GM23338 (cell line): ENCODE measurements around the gene ZNF837. TPM values are rescaled to one million over a fixed set of nuclear protein-coding genes. Genes with fewer than 3 reads are reported as not detected.

Experiments used
- ATAC-seq: fragments of 200-7000 bp; cut with Tn5 transposase; 3 replicates; pipeline ENCODE4 v1.9.1; 2020
- DNase-seq: peaks from one replicate; pipeline ENCODE4 v3.0.0-alpha.2; 2015; ENCODE audit warnings: low spot score
- H2AFZ ChIP-seq: fragments of 200-600 bp; sonication (generic); 2 replicates; pipeline ENCODE4 v1.8.0; 2016; ENCODE audit warnings: antibody characterized with exemption, mild to moderate bottlenecking, moderate library complexity
- H3F3A ChIP-seq: fragments of 200-600 bp; sonication (generic); replicated peaks from 2 replicates; pipeline ENCODE4 v1.8.0; 2017; ENCODE audit warnings: antibody characterized with exemption, mixed run types, low read depth
- H3K27ac ChIP-seq: fragments of 200-600 bp; sonication (generic); 2 replicates; pipeline ENCODE4 v1.6.1; 2016; ENCODE audit warnings: low read depth
- H3K27me3 ChIP-seq: fragments of 200-600 bp; sonication (generic); 2 replicates; pipeline ENCODE4 v1.8.0; 2016; ENCODE audit warnings: mild to moderate bottlenecking, mixed run types, moderate library complexity; ENCODE audit not compliant: insufficient read depth
- H3K36me3 ChIP-seq: fragments of 200-600 bp; sonication (generic); 2 replicates; pipeline ENCODE4 v1.8.0; 2016; ENCODE audit warnings: mild to moderate bottlenecking; ENCODE audit not compliant: insufficient read depth
- H3K4me1 ChIP-seq: fragments of 200-600 bp; sonication (generic); 2 replicates; pipeline ENCODE4 v1.8.0; 2016; ENCODE audit warnings: mild to moderate bottlenecking, moderate library complexity; ENCODE audit not compliant: insufficient read depth
- H3K4me2 ChIP-seq: fragments of 200-600 bp; sonication (generic); 2 replicates; pipeline ENCODE4 v1.7.1; 2017; ENCODE audit warnings: mixed run types
- H3K4me3 ChIP-seq: fragments of 200-600 bp; sonication (generic); 2 replicates; pipeline ENCODE4 v1.6.1; 2016; ENCODE audit warnings: mixed run types
- H3K79me2 ChIP-seq: fragments of 200-600 bp; sonication (generic); replicated peaks from 2 replicates; pipeline ENCODE4 v1.8.0; 2017; ENCODE audit warnings: mild to moderate bottlenecking; ENCODE audit not compliant: insufficient read depth
- H3K9me2 ChIP-seq: fragments of 200-600 bp; sonication (generic); 2 replicates; pipeline ENCODE4 v1.8.0; 2017; ENCODE audit not compliant: insufficient read depth
- H4K20me1 ChIP-seq: fragments of 200-600 bp; sonication (generic); replicated peaks from 2 replicates; pipeline ENCODE4 v1.8.0; 2017; ENCODE audit warnings: mild to moderate bottlenecking; ENCODE audit not compliant: insufficient read depth
- H3K27ac Mint-ChIP-seq: 2 replicates; pipeline ENCODE4 v1.8.0; 2020; ENCODE audit warnings: inconsistent platforms, mild to moderate bottlenecking, moderate library complexity, mixed read lengths
- H3K27me3 Mint-ChIP-seq: 3 replicates; pipeline ENCODE4 v1.8.0; 2022; ENCODE audit warnings: low read depth, mild to moderate bottlenecking, moderate library complexity, mixed read lengths, inconsistent platforms; ENCODE audit not compliant: insufficient read depth, poor library complexity
- H3K36me3 Mint-ChIP-seq: 3 replicates; pipeline ENCODE4 v1.8.0; 2021; ENCODE audit warnings: low read depth, mild to moderate bottlenecking, inconsistent platforms, moderate library complexity, mixed read lengths
- H3K4me1 Mint-ChIP-seq: 3 replicates; pipeline ENCODE4 v1.8.0; 2020; ENCODE audit warnings: mild to moderate bottlenecking, inconsistent platforms, mixed read lengths
- H3K4me3 Mint-ChIP-seq: 3 replicates; pipeline ENCODE4 v1.8.0; 2021; ENCODE audit warnings: moderate library complexity, mild to moderate bottlenecking, inconsistent platforms, mixed read lengths
- H3K9me3 Mint-ChIP-seq: 3 replicates; pipeline ENCODE4 v1.8.0; 2020; ENCODE audit warnings: moderate library complexity, mild to moderate bottlenecking, inconsistent platforms, mixed read lengths
- CTCF ChIP-seq, 2 experiments: fragments of 200-600 bp in 1 of 2; sonication (generic) in 1 of 2; conservative IDR thresholded peaks; 2 replicates each; pipeline versions ENCODE4 v1.5.1 to v1.6.1; 2016 to 2017; ENCODE audit warnings: antibody characterized with exemption in 2 of 2, low read depth in 2 of 2, mild to moderate bottlenecking in 2 of 2, moderate library complexity in 1 of 2
- EZH2 ChIP-seq: fragments of 200-600 bp; sonication (generic); IDR thresholded peaks from one replicate; pipeline ENCODE4 v1.8.0; 2017; ENCODE audit warnings: antibody characterized with exemption, mild to moderate bottlenecking, low read depth; ENCODE audit not compliant: unreplicated experiment
- EZH2phosphoT487 ChIP-seq: fragments of 200-600 bp; sonication (generic); IDR thresholded peaks from one replicate; pipeline ENCODE4 v1.8.1; 2018; ENCODE audit warnings: antibody characterized with exemption; ENCODE audit not compliant: unreplicated experiment
- NANOG ChIP-seq: IDR thresholded peaks from 2 replicates; pipeline ENCODE4 v1.6.1; 2016; ENCODE audit warnings: antibody characterized with exemption, borderline replicate concordance
- POLR2AphosphoS5 ChIP-seq: IDR thresholded peaks from 2 replicates; pipeline ENCODE4 v1.6.1; 2016; ENCODE audit warnings: antibody characterized with exemption, low read depth
- REST ChIP-seq: IDR thresholded peaks from one replicate; pipeline ENCODE4 v1.6.1; 2018; ENCODE audit warnings: antibody characterized with exemption; ENCODE audit not compliant: unreplicated experiment
- STAT1 ChIP-seq: IDR thresholded peaks from one replicate; pipeline ENCODE4 v1.6.1; 2016; ENCODE audit warnings: antibody characterized with exemption; ENCODE audit not compliant: unreplicated experiment
- ZNF114 ChIP-seq: fragments of 250-450 bp; sonication (Bioruptor Pico); IDR thresholded peaks from 2 replicates; pipeline ENCODE4 v1.5.0; 2020; ENCODE audit warnings: mild to moderate bottlenecking, moderate library complexity
- ZNF462 ChIP-seq: fragments of 250-450 bp; sonication (Bioruptor Pico); IDR thresholded peaks from 2 replicates; pipeline ENCODE4 v1.5.0; 2020; ENCODE audit warnings: mild to moderate bottlenecking, moderate library complexity
- polyA plus RNA-seq: library from polyadenylated mRNA; unstranded; fragments of >200 nt; fragmentation: Nextera tagmentation; extraction: Ambion mirVana; gene quantifications from 2 replicates; pipeline ENCODE4 v1.2.1, GENCODE V29; 2016
- total RNA-seq: library from RNA; depleted of rRNA; stranded (reverse); fragments of >200 nt; shearing (Covaris generic); gene quantifications from 2 replicates; pipeline ENCODE4 v1.2.3, GENCODE V29; 2014

Gene ZNF837
- total and polyA plus RNA-seq, 2 experiments from 2014 or later = 3.1 to 11.0 TPM

- no peak for TF ChIP-seq EZH2
- TF ChIP-seq ZNF114 = no peak
- no peak for TF ChIP-seq CTCF (conservative IDR thresholded peaks at IDR 0.05; ENCODE audit: low read depth in 2 of 2)
- TF ChIP-seq EZH2phosphoT487 = no peak
- TF ChIP-seq REST = no peak
- TF ChIP-seq STAT1 = no peak
- TF ChIP-seq NANOG = no peak
Observed at GRCh38 chr19:58356766-58357480, 23.9 kb downstream of the ZNF837 start (continued).

GRCh38 chr19:58355908-58356765 is 24.7 kb downstream of the ZNF837 start:
- Mint-ChIP-seq H3K4me1 (no peaks in the 10 kb centered on the region; the same call in 2 of the 3 replicates), H3K36me3 (no peaks in the 10 kb centered on the region), H3K4me3 (peak overlapping the region; percentile 14; the same call in 2 of the 3 replicates), H3K27me3 (peaks cover 3% of the 10 kb centered on the region), H3K27ac (no peak overlapping the region), H3K9me3 (no peaks in the 10 kb centered on the region)
- peaks cover 33% of the 10 kb centered on the region for H3K27me3 ChIP-seq
- DNase-seq (peak; percentile 82), ATAC-seq (peak; percentile 59)
- no peaks in the 10 kb centered on the region for H3K9me2 ChIP-seq
- no peaks in the 10 kb centered on the region; the same call in 1 of the 2 replicates for H4K20me1 ChIP-seq
- H3K27ac ChIP-seq = no peak overlapping the region
- peak overlapping the region; percentile 90 for H2AFZ ChIP-seq
- H3K4me2 ChIP-seq = peak overlapping the region; percentile 83
- TF ChIP-seq ZNF462 (no peak), ZNF114 (no peak), POLR2AphosphoS5 (0 out of 2 replicates have a peak, but pooled peaks have one; percentile 15), STAT1 (no peak)
- no peaks in the 10 kb centered on the region for H3K79me2 ChIP-seq
- H3K4me1 ChIP-seq = no peaks in the 10 kb centered on the region; the same call in 1 of the 2 replicates
- H3K4me3 ChIP-seq = peak overlapping the region; percentile 52
- no peaks in the 10 kb centered on the region for H3K36me3 ChIP-seq
- H3F3A ChIP-seq = peaks cover 6% of the 10 kb centered on the region
